Lower leg skin (tissue), 4 donors: Measurements from ENCODE around the gene DMKN. TPM values are rescaled to one million over a fixed set of nuclear protein-coding genes. Genes with fewer than 3 reads are reported as not detected.

Experiments
- DNase-seq, 2 donors: peaks; one replicate each; pipeline ENCODE4 v3.0.0-alpha.2; 2019; ENCODE audit warnings: low spot score in 2 of 2
- H3K4me3 ChIP-seq: fragments of 200-600 bp; sonication (generic); 2 replicates; pipeline ENCODE4 v1.5.1; 2017; ENCODE audit warnings: mild to moderate bottlenecking, low read depth; ENCODE audit not compliant: poor library complexity, severe bottlenecking
- POLR2A ChIP-seq, 2 donors: fragments of 450-650 bp; IDR thresholded peaks; one replicate each; pipeline ENCODE4 v1.6.1; 2016 to 2017; ENCODE audit warnings: antibody characterized with exemption in 2 of 2, mild to moderate bottlenecking in 1 of 2, moderate library complexity in 1 of 2
- WGBS, 2 donors: methylation state at CpG; one replicate each; pipeline ENCODE4 v1.1.5; 2018; 5-methylcytosine and 5-hydroxymethylcytosine counted together
- intact Hi-C: fragments of 100-400 bp; cut with DNase I; formaldehyde crosslinking; loops from one replicate; pipeline ENCODE4 v1.15.0; 2023; ENCODE audit warnings: low total_unique reads
- total RNA-seq, 4 donors: library from RNA; depleted of rRNA; stranded (reverse); fragments of >200 nt; gene quantifications; one replicate each; pipeline ENCODE4 v1.1.0, GENCODE V29; 2016
- TF ChIP-seq, protein P1 (sequence below), 3 donors: fragments of 450-650 bp; IDR thresholded peaks; one replicate each; pipeline ENCODE4 v1.5.1; 2016; ENCODE audit warnings: antibody characterized with exemption in 3 of 3, mild to moderate bottlenecking in 3 of 3, moderate library complexity in 2 of 3

Gene DMKN
- total RNA-seq, 4 donors from 2014 or later: 5,221 to 8,616 (median 5,967) TPM

DNA sequence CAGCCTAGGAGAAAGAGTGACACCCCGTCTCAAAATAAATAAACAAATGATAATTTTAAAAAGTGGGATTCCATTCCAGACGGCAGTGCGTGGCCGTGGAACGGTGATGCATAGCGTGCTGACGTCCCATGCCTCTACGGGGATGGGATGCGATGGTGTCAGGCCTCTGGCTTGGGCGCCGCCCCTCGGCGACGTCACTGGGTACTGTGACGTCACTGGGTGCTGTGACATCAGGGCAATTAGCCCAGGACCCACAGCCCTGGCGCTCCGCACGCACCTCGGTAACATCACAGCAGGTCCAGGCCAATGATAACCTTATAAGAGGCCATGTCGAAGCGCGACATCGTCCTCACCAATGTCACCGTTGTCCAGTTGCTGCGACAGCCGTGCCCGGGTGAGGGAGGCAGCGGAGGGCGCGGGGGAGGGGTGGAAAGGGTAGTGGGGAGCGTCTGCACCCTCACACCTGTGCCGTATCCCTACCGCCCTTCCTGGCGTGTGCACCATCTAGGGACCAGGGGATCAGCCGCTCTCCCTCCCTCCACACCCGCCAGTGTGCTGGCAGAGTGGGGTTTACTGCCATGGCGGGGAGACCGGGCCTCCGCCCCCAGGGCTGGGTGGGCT is 19.9 kb upstream of the DMKN start, which contains the start of gene GAPDHS:
Gene GAPDHS, plus strand, starts transcription at position 256 of the 621 bp plus-strand sequence. Its CDS starts 72 bp downstream, at position 328.
- 38 to 50% methylated on average over 34 to 39 of the region's 39 CpGs for WGBS, 2 donors
- intact Hi-C loops: no loop called here
- DNase-seq: no peak
- TF ChIP-seq, protein P1, sequence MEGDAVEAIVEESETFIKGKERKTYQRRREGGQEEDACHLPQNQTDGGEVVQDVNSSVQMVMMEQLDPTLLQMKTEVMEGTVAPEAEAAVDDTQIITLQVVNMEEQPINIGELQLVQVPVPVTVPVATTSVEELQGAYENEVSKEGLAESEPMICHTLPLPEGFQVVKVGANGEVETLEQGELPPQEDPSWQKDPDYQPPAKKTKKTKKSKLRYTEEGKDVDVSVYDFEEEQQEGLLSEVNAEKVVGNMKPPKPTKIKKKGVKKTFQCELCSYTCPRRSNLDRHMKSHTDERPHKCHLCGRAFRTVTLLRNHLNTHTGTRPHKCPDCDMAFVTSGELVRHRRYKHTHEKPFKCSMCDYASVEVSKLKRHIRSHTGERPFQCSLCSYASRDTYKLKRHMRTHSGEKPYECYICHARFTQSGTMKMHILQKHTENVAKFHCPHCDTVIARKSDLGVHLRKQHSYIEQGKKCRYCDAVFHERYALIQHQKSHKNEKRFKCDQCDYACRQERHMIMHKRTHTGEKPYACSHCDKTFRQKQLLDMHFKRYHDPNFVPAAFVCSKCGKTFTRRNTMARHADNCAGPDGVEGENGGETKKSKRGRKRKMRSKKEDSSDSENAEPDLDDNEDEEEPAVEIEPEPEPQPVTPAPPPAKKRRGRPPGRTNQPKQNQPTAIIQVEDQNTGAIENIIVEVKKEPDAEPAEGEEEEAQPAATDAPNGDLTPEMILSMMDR (IDR thresholded peaks at IDR 0.05): no peak
- no peak for TF ChIP-seq POLR2A (IDR thresholded peaks at IDR 0.05)
- no peak within 1 kb of the TSS for H3K4me3 ChIP-seq

DNA sequence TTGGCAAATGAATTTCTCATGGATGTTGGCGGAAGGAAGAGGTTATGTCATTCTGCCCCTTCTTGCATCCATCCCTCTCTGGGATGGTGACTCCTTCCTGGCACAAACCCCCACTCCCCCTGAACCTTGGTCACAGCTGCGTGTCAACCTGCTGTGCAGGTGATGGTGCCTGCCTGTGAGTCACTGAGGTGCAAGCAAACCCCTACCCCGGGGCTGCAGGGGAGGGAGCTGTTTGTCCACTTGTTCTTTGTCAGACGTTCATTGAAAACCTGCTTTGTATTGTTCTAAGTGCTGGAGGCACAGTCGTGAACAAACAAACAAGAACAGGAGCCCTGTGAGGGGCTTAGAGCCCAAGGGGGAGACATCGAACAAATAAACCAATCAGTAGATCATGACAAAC is 17.8 kb upstream of the DMKN start:
- TF ChIP-seq, protein P1 (IDR thresholded peaks at IDR 0.05): no peak
- no peak for DNase-seq
- no peak overlapping the region for H3K4me3 ChIP-seq
- WGBS, 2 donors: 37 to 44% methylated on average over 6 of the region's 6 CpGs
- intact Hi-C loops: no loop called here

DNA sequence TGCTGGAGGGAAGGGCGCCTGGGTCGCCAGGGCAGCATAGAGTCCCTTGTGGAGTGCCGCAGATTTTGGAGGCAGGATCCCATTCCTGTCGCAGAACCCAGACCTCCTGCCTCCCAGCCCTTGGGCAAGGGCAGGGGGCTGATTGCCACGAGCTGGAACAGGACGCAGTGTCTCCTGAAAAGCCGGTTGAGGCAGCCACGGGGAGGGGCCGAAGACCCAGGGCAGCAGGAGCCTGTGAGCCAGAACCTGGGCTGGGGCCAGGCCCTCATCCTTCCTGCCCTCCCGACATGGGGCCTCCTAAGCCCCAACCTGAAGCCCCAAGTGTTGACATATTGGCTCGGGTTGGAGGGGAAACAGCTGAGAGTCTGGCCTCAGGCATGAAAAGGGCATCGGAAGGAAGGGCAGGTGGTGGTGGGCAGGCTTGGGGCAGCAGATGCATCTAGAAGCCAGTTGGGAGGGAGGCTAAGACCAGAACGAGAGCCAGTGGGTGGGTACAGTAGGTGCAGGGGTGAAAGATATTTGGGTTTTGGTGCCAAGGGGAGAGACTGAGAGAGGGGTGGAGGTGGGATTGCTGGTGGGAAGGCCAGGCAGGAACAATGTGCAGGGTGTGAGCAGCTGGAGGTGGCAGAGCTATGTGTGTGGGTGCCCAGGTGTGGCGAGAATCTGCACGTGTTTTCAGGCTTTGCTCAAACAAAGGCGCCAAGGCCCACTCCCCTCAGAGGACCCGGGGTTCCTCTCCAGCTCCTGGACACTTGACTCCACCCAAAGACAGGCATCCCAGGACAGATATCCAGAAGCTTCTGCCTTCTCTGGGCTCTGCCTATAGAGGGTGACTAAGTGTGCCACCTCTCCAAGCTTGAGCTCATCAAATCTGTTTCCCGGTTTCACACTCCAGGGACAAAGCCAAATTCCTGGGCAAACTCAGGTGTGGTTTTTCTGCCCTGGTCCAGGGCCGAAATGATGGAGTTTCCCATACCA is 16.1 kb upstream of the DMKN start:
- no peak for DNase-seq
- intact Hi-C loops: no loop called here
- no peak for TF ChIP-seq POLR2A (IDR thresholded peaks at IDR 0.05)
- TF ChIP-seq, protein P1 (IDR thresholded peaks at IDR 0.05): no peak
- WGBS, 2 donors: 33 to 40% methylated on average over 18 to 19 of the region's 19 CpGs
- H3K4me3 ChIP-seq: no peak overlapping the region

DNA sequence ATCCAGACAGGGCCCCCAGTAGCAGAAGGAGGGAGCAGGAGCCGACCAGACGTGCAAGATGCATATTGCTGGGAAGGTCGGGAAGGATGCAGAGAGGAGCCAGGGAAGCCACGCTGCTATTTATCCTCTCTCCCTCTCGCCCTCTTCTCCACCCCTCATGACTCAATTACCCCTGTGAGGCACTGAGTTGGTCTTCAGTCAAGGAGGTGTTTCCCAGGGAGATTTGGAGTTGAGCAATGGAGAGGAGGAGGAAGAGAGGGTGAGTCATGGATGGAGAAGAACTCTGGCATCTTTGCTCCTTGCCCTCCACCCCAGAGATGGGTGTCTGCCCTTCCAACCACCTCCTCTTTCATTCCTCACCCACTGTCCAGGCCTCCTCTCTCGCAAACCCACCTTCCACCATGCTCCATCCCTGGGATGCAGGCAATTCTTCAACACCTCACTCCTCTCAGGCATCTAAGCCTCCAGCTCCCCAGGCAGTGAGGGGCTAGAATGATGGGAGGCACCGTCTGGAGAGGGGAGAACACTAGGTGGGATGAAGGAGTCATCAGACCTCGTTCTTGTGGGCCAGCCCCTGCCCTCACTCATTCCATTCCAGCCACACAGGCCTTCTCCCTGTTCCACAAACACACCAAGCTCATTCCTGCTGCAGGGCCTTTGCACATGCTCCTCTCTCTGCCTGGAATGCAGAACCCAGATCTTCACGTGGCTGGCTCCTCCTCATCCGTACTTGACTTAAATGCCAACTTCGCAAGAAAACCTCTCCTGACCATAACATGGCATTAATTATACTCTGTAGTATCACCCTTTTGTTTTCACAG is 15.0 kb upstream of the DMKN start, which contains the start of gene SBSN:
Gene SBSN, minus strand, starts transcription at position 94 of the 821 bp plus-strand sequence. Its CDS starts 30 bp downstream, at position 64.
- TF ChIP-seq POLR2A (IDR thresholded peaks at IDR 0.05): no peak
- TF ChIP-seq, protein P1 (IDR thresholded peaks at IDR 0.05): no peak
- intact Hi-C loops: no loop called here
- 62 to 76% methylated on average over 10 to 11 of the region's 11 CpGs for WGBS, 2 donors
- no peak within 1 kb of the TSS for H3K4me3 ChIP-seq
- no peak for DNase-seq

DNA sequence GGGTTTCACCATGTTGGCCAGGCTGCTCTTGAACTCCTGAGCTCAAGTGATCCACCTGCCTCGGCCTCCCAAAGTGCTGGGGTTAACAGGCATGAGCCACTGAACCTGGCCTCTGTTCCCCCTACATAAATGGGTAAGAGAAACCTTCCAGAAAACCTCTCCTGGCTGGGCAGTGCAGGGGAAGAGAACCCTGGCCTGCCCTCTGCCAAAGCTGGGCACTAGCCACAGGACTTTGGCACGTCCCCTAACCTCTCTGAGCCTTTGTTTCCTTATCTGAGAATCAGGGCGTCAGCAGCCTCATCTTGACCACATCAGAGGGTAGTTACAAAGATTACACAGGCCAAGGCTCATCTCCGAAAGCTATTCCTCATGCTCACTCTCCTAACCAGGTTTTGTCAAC is 12.4 kb upstream of the DMKN start:
- intact Hi-C loops: no loop called here
- DNase-seq: no peak
- WGBS, 2 donors: 78 to 89% methylated on average over 4 of the region's 4 CpGs
- no peak overlapping the region for H3K4me3 ChIP-seq
- TF ChIP-seq POLR2A (IDR thresholded peaks at IDR 0.05): no peak
- TF ChIP-seq, protein P1 (IDR thresholded peaks at IDR 0.05): no peak
